ENCODE measurements around the gene TMEM198.

Gene TMEM198

GRCh38 chr2:219526320-219527075, 17.3 kb upstream of the TMEM198 start:
- no peak for DNase-seq

- no peak for DNase-seq
Measured at GRCh38 chr2:219527076-219527394, 16.8 kb upstream of the TMEM198 start.

- no peak for DNase-seq
Measured at GRCh38 chr2:219527472-219527871, 16.4 kb upstream of the TMEM198 start.

- peak; percentile 59 for DNase-seq
Measured at GRCh38 chr2:219530048-219530963, 13.5 kb upstream of the TMEM198 start.

- DNase-seq, result no peak
Measured at GRCh38 chr2:219531639-219532377, 12.0 kb upstream of the TMEM198 start.

- DNase-seq, result no peak
Measured at GRCh38 chr2:219532378-219532649, 11.5 kb upstream of the TMEM198 start.

- no peak for DNase-seq
Measured at GRCh38 chr2:219533930-219534661, 9.7 kb upstream of the TMEM198 start.

- no peak for DNase-seq
Measured at GRCh38 chr2:219536425-219536824, 7.4 kb upstream of the TMEM198 start.

GRCh38 chr2:219536967-219537366, 6.9 kb upstream of the TMEM198 start:
- no peak for DNase-seq

- no peak for DNase-seq
Measured at GRCh38 chr2:219537657-219538488, 6.0 kb upstream of the TMEM198 start.

GRCh38 chr2:219538504-219538951, 5.3 kb upstream of the TMEM198 start:
- DNase-seq, result peak; percentile 44

GRCh38 chr2:219538956-219539788, 4.7 kb upstream of the TMEM198 start:
- no peak for DNase-seq

- no peak for DNase-seq
Measured at GRCh38 chr2:219539926-219540678, 3.7 kb upstream of the TMEM198 start.

GRCh38 chr2:219540784-219541504, 2.9 kb upstream of the TMEM198 start:
- DNase-seq, result no peak

GRCh38 chr2:219541611-219542180, 2.1 kb upstream of the TMEM198 start:
- DNase-seq, result no peak

- DNase-seq, result no peak
Measured at GRCh38 chr2:219542931-219543595, 765 bp upstream of the TMEM198 start.

- DNase-seq, result no peak
Measured at GRCh38 chr2:219544567-219544966, 739 bp downstream of the TMEM198 start.

GRCh38 chr2:219545295-219545942, 1.6 kb downstream of the TMEM198 start:
- DNase-seq, result no peak
